GM23338 (cell line): ENCODE data around the gene SEPTIN6. TPM values are rescaled to one million over a fixed set of nuclear protein-coding genes. Genes with fewer than 3 reads are reported as not detected.

ENCODE experiments used
- ATAC-seq: fragments of 200-7000 bp; cut with Tn5 transposase; 3 replicates; pipeline ENCODE4 v1.9.1; 2020
- DNase-seq: peaks from one replicate; pipeline ENCODE4 v3.0.0-alpha.2; 2015; ENCODE audit warnings: low spot score
- H2AFZ ChIP-seq: fragments of 200-600 bp; sonication (generic); 2 replicates; pipeline ENCODE4 v1.8.0; 2016; ENCODE audit warnings: antibody characterized with exemption, mild to moderate bottlenecking, moderate library complexity
- H3F3A ChIP-seq: fragments of 200-600 bp; sonication (generic); replicated peaks from 2 replicates; pipeline ENCODE4 v1.8.0; 2017; ENCODE audit warnings: antibody characterized with exemption, mixed run types, low read depth
- H3K27ac ChIP-seq: fragments of 200-600 bp; sonication (generic); 2 replicates; pipeline ENCODE4 v1.6.1; 2016; ENCODE audit warnings: low read depth
- H3K27me3 ChIP-seq: fragments of 200-600 bp; sonication (generic); 2 replicates; pipeline ENCODE4 v1.8.0; 2016; ENCODE audit warnings: mild to moderate bottlenecking, mixed run types, moderate library complexity; ENCODE audit not compliant: insufficient read depth
- H3K36me3 ChIP-seq: fragments of 200-600 bp; sonication (generic); 2 replicates; pipeline ENCODE4 v1.8.0; 2016; ENCODE audit warnings: mild to moderate bottlenecking; ENCODE audit not compliant: insufficient read depth
- H3K4me1 ChIP-seq: fragments of 200-600 bp; sonication (generic); 2 replicates; pipeline ENCODE4 v1.8.0; 2016; ENCODE audit warnings: mild to moderate bottlenecking, moderate library complexity; ENCODE audit not compliant: insufficient read depth
- H3K4me2 ChIP-seq: fragments of 200-600 bp; sonication (generic); 2 replicates; pipeline ENCODE4 v1.7.1; 2017; ENCODE audit warnings: mixed run types
- H3K4me3 ChIP-seq: fragments of 200-600 bp; sonication (generic); 2 replicates; pipeline ENCODE4 v1.6.1; 2016; ENCODE audit warnings: mixed run types
- H3K79me2 ChIP-seq: fragments of 200-600 bp; sonication (generic); replicated peaks from 2 replicates; pipeline ENCODE4 v1.8.0; 2017; ENCODE audit warnings: mild to moderate bottlenecking; ENCODE audit not compliant: insufficient read depth
- H3K9me2 ChIP-seq: fragments of 200-600 bp; sonication (generic); 2 replicates; pipeline ENCODE4 v1.8.0; 2017; ENCODE audit not compliant: insufficient read depth
- H4K20me1 ChIP-seq: fragments of 200-600 bp; sonication (generic); replicated peaks from 2 replicates; pipeline ENCODE4 v1.8.0; 2017; ENCODE audit warnings: mild to moderate bottlenecking; ENCODE audit not compliant: insufficient read depth
- H3K27ac Mint-ChIP-seq: 2 replicates; pipeline ENCODE4 v1.8.0; 2020; ENCODE audit warnings: inconsistent platforms, mild to moderate bottlenecking, moderate library complexity, mixed read lengths
- H3K27me3 Mint-ChIP-seq: 3 replicates; pipeline ENCODE4 v1.8.0; 2022; ENCODE audit warnings: low read depth, mild to moderate bottlenecking, moderate library complexity, mixed read lengths, inconsistent platforms; ENCODE audit not compliant: insufficient read depth, poor library complexity
- H3K36me3 Mint-ChIP-seq: 3 replicates; pipeline ENCODE4 v1.8.0; 2021; ENCODE audit warnings: low read depth, mild to moderate bottlenecking, inconsistent platforms, moderate library complexity, mixed read lengths
- H3K4me1 Mint-ChIP-seq: 3 replicates; pipeline ENCODE4 v1.8.0; 2020; ENCODE audit warnings: mild to moderate bottlenecking, inconsistent platforms, mixed read lengths
- H3K4me3 Mint-ChIP-seq: 3 replicates; pipeline ENCODE4 v1.8.0; 2021; ENCODE audit warnings: moderate library complexity, mild to moderate bottlenecking, inconsistent platforms, mixed read lengths
- H3K9me3 Mint-ChIP-seq: 3 replicates; pipeline ENCODE4 v1.8.0; 2020; ENCODE audit warnings: moderate library complexity, mild to moderate bottlenecking, inconsistent platforms, mixed read lengths
- CREB1 ChIP-seq: fragments of 250-450 bp; sonication (Bioruptor Pico); IDR thresholded peaks from 2 replicates; pipeline ENCODE4 v1.5.0; 2020; ENCODE audit warnings: low read depth, mild to moderate bottlenecking, moderate library complexity
- EZH2 ChIP-seq: fragments of 200-600 bp; sonication (generic); IDR thresholded peaks from one replicate; pipeline ENCODE4 v1.8.0; 2017; ENCODE audit warnings: antibody characterized with exemption, mild to moderate bottlenecking, low read depth; ENCODE audit not compliant: unreplicated experiment
- EZH2phosphoT487 ChIP-seq: fragments of 200-600 bp; sonication (generic); IDR thresholded peaks from one replicate; pipeline ENCODE4 v1.8.1; 2018; ENCODE audit warnings: antibody characterized with exemption; ENCODE audit not compliant: unreplicated experiment
- JUNB ChIP-seq: IDR thresholded peaks from one replicate; pipeline ENCODE4 v1.6.1; 2016; ENCODE audit warnings: antibody characterized with exemption; ENCODE audit not compliant: unreplicated experiment
- NANOG ChIP-seq: IDR thresholded peaks from 2 replicates; pipeline ENCODE4 v1.6.1; 2016; ENCODE audit warnings: antibody characterized with exemption, borderline replicate concordance
- POLR2AphosphoS5 ChIP-seq: IDR thresholded peaks from 2 replicates; pipeline ENCODE4 v1.6.1; 2016; ENCODE audit warnings: antibody characterized with exemption, low read depth
- STAT1 ChIP-seq: IDR thresholded peaks from one replicate; pipeline ENCODE4 v1.6.1; 2016; ENCODE audit warnings: antibody characterized with exemption; ENCODE audit not compliant: unreplicated experiment
- ZNF114 ChIP-seq: fragments of 250-450 bp; sonication (Bioruptor Pico); IDR thresholded peaks from 2 replicates; pipeline ENCODE4 v1.5.0; 2020; ENCODE audit warnings: mild to moderate bottlenecking, moderate library complexity
- ZNF331 ChIP-seq: fragments of 250-450 bp; sonication (Bioruptor Pico); IDR thresholded peaks from 2 replicates; pipeline ENCODE4 v1.5.0; 2020; ENCODE audit warnings: low read depth, mild to moderate bottlenecking, moderate library complexity
- polyA plus RNA-seq: library from polyadenylated mRNA; unstranded; fragments of >200 nt; fragmentation: Nextera tagmentation; extraction: Ambion mirVana; gene quantifications from 2 replicates; pipeline ENCODE4 v1.2.1, GENCODE V29; 2016
- total RNA-seq: library from RNA; depleted of rRNA; stranded (reverse); fragments of >200 nt; shearing (Covaris generic); gene quantifications from 2 replicates; pipeline ENCODE4 v1.2.3, GENCODE V29; 2014
- TF ChIP-seq, protein P1 (sequence below): IDR thresholded peaks from one replicate; pipeline ENCODE4 v1.6.1; 2018; ENCODE audit warnings: antibody characterized with exemption; ENCODE audit not compliant: unreplicated experiment
- TF ChIP-seq, protein P2 (sequence below): IDR thresholded peaks from 2 replicates; pipeline ENCODE4 v1.6.1; 2016; ENCODE audit warnings: antibody characterized with exemption
- TF ChIP-seq, protein P3 (sequence below): fragments of 250-450 bp; sonication (Bioruptor Pico); IDR thresholded peaks from 2 replicates; pipeline ENCODE4 v1.5.0; 2020; ENCODE audit warnings: mild to moderate bottlenecking, moderate library complexity
- TF ChIP-seq, protein P4 (sequence below), 2 experiments: fragments of 200-600 bp in 1 of 2; sonication (generic) in 1 of 2; conservative IDR thresholded peaks; 2 replicates each; pipeline versions ENCODE4 v1.5.1 to v1.6.1; 2016 to 2017; ENCODE audit warnings: antibody characterized with exemption in 2 of 2, low read depth in 2 of 2, mild to moderate bottlenecking in 2 of 2, moderate library complexity in 1 of 2

The SEPTIN6 gene
- total and polyA plus RNA-seq, 2 experiments from 2014 or later: 37.0 to 43.6 TPM

DNA sequence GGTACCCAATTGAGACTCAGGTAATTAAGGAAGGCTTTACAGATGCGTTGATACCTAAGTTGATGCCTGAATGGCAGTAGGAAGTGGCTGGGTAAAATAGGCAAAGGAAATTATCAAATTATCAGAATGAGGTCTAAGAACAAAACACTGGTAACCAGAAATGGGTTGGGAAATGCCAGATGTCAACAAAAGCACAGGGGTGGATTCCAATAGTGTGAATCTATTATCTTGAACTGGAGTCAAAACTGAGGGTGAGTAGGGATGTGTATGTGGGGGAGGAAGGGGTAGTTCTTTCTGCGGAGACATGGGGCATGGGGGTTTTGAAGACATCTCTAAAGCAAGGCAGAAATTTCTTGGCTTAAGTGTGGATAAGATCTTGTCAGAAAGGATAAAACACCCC, 16.0 kb upstream of the SEPTIN6 start:
- H3K4me3 ChIP-seq: no peak overlapping the region
- Mint-ChIP-seq H3K36me3 (no peaks in the 10 kb centered on the region), H3K4me1 (no peaks in the 10 kb centered on the region), H3K27me3 (peaks cover 2% of the 10 kb centered on the region), H3K27ac (no peak overlapping the region), H3K9me3 (no peaks in the 10 kb centered on the region; the same call in 2 of the 3 replicates), H3K4me3 (no peak overlapping the region)
- H3K79me2 ChIP-seq: no peaks in the 10 kb centered on the region
- no peaks in the 10 kb centered on the region for H3K27me3 ChIP-seq
- no peak for TF ChIP-seq ZNF331 (CRISPR knock-in tag)
- no peak for TF ChIP-seq EZH2
- TF ChIP-seq NANOG: no peak
- TF ChIP-seq ZNF114 (CRISPR knock-in tag): no peak
- TF ChIP-seq, protein P1, sequence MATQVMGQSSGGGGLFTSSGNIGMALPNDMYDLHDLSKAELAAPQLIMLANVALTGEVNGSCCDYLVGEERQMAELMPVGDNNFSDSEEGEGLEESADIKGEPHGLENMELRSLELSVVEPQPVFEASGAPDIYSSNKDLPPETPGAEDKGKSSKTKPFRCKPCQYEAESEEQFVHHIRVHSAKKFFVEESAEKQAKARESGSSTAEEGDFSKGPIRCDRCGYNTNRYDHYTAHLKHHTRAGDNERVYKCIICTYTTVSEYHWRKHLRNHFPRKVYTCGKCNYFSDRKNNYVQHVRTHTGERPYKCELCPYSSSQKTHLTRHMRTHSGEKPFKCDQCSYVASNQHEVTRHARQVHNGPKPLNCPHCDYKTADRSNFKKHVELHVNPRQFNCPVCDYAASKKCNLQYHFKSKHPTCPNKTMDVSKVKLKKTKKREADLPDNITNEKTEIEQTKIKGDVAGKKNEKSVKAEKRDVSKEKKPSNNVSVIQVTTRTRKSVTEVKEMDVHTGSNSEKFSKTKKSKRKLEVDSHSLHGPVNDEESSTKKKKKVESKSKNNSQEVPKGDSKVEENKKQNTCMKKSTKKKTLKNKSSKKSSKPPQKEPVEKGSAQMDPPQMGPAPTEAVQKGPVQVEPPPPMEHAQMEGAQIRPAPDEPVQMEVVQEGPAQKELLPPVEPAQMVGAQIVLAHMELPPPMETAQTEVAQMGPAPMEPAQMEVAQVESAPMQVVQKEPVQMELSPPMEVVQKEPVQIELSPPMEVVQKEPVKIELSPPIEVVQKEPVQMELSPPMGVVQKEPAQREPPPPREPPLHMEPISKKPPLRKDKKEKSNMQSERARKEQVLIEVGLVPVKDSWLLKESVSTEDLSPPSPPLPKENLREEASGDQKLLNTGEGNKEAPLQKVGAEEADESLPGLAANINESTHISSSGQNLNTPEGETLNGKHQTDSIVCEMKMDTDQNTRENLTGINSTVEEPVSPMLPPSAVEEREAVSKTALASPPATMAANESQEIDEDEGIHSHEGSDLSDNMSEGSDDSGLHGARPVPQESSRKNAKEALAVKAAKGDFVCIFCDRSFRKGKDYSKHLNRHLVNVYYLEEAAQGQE: no peak
- TF ChIP-seq, protein P2, sequence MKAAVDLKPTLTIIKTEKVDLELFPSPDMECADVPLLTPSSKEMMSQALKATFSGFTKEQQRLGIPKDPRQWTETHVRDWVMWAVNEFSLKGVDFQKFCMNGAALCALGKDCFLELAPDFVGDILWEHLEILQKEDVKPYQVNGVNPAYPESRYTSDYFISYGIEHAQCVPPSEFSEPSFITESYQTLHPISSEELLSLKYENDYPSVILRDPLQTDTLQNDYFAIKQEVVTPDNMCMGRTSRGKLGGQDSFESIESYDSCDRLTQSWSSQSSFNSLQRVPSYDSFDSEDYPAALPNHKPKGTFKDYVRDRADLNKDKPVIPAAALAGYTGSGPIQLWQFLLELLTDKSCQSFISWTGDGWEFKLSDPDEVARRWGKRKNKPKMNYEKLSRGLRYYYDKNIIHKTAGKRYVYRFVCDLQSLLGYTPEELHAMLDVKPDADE: no peak
- TF ChIP-seq JUNB: no peak
- no peak for TF ChIP-seq EZH2phosphoT487
- TF ChIP-seq, protein P3, sequence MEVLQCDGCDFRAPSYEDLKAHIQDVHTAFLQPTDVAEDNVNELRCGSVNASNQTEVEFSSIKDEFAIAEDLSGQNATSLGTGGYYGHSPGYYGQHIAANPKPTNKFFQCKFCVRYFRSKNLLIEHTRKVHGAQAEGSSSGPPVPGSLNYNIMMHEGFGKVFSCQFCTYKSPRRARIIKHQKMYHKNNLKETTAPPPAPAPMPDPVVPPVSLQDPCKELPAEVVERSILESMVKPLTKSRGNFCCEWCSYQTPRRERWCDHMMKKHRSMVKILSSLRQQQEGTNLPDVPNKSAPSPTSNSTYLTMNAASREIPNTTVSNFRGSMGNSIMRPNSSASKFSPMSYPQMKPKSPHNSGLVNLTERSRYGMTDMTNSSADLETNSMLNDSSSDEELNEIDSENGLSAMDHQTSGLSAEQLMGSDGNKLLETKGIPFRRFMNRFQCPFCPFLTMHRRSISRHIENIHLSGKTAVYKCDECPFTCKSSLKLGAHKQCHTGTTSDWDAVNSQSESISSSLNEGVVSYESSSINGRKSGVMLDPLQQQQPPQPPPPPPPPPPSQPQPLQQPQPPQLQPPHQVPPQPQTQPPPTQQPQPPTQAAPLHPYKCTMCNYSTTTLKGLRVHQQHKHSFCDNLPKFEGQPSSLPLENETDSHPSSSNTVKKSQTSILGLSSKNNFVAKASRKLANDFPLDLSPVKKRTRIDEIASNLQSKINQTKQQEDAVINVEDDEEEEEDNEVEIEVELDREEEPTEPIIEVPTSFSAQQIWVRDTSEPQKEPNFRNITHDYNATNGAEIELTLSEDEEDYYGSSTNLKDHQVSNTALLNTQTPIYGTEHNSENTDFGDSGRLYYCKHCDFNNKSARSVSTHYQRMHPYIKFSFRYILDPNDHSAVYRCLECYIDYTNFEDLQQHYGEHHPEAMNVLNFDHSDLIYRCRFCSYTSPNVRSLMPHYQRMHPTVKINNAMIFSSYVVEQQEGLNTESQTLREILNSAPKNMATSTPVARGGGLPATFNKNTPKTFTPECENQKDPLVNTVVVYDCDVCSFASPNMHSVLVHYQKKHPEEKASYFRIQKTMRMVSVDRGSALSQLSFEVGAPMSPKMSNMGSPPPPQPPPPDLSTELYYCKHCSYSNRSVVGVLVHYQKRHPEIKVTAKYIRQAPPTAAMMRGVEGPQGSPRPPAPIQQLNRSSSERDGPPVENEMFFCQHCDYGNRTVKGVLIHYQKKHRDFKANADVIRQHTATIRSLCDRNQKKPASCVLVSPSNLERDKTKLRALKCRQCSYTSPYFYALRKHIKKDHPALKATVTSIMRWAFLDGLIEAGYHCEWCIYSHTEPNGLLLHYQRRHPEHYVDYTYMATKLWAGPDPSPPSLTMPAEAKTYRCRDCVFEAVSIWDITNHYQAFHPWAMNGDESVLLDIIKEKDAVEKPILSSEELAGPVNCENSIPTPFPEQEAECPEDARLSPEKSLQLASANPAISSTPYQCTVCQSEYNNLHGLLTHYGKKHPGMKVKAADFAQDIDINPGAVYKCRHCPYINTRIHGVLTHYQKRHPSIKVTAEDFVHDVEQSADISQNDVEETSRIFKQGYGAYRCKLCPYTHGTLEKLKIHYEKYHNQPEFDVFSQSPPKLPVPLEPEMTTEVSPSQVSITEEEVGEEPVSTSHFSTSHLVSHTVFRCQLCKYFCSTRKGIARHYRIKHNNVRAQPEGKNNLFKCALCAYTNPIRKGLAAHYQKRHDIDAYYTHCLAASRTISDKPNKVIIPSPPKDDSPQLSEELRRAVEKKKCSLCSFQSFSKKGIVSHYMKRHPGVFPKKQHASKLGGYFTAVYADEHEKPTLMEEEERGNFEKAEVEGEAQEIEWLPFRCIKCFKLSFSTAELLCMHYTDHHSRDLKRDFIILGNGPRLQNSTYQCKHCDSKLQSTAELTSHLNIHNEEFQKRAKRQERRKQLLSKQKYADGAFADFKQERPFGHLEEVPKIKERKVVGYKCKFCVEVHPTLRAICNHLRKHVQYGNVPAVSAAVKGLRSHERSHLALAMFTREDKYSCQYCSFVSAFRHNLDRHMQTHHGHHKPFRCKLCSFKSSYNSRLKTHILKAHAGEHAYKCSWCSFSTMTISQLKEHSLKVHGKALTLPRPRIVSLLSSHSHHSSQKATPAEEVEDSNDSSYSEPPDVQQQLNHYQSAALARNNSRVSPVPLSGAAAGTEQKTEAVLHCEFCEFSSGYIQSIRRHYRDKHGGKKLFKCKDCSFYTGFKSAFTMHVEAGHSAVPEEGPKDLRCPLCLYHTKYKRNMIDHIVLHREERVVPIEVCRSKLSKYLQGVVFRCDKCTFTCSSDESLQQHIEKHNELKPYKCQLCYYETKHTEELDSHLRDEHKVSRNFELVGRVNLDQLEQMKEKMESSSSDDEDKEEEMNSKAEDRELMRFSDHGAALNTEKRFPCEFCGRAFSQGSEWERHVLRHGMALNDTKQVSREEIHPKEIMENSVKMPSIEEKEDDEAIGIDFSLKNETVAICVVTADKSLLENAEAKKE (CRISPR knock-in tag): no peak
- TF ChIP-seq, protein P4, sequence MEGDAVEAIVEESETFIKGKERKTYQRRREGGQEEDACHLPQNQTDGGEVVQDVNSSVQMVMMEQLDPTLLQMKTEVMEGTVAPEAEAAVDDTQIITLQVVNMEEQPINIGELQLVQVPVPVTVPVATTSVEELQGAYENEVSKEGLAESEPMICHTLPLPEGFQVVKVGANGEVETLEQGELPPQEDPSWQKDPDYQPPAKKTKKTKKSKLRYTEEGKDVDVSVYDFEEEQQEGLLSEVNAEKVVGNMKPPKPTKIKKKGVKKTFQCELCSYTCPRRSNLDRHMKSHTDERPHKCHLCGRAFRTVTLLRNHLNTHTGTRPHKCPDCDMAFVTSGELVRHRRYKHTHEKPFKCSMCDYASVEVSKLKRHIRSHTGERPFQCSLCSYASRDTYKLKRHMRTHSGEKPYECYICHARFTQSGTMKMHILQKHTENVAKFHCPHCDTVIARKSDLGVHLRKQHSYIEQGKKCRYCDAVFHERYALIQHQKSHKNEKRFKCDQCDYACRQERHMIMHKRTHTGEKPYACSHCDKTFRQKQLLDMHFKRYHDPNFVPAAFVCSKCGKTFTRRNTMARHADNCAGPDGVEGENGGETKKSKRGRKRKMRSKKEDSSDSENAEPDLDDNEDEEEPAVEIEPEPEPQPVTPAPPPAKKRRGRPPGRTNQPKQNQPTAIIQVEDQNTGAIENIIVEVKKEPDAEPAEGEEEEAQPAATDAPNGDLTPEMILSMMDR (conservative IDR thresholded peaks at IDR 0.05; ENCODE audit: low read depth in 2 of 2): no peak
- no peak for TF ChIP-seq CREB1
- no peak for TF ChIP-seq POLR2AphosphoS5
- TF ChIP-seq STAT1: no peak
- H3F3A ChIP-seq: no peaks in the 10 kb centered on the region
- no peaks in the 10 kb centered on the region for H4K20me1 ChIP-seq
- DNase-seq: no peak
- no peak overlapping the region for H2AFZ ChIP-seq
- H3K27ac ChIP-seq: no peak overlapping the region
- H3K4me1 ChIP-seq: no peaks in the 10 kb centered on the region
- no peak for ATAC-seq
- H3K9me2 ChIP-seq: no peaks in the 10 kb centered on the region
- no peak overlapping the region for H3K4me2 ChIP-seq
- H3K36me3 ChIP-seq: no peaks in the 10 kb centered on the region
